ENCODE results near the gene COPE.

Gene COPE

GRCh38 chr19:18896421-18896841, 22.8 kb downstream of the COPE start:
- H3K4me1 ChIP-seq, result peaks cover 2% of the 10 kb centered on the region
- H3K9ac ChIP-seq, result no peak overlapping the region
- H3K79me2 ChIP-seq, result no peaks in the 10 kb centered on the region
- H3K4me2 ChIP-seq (ENCODE audit: low read length), result no peak overlapping the region
- no peak overlapping the region for H2AFZ ChIP-seq
- H3K36me3 ChIP-seq (ENCODE audit: control insufficient read depth, insufficient read depth, low read length), result no peaks in the 10 kb centered on the region
- no peak overlapping the region for H3K27ac ChIP-seq
- no peak for TF ChIP-seq CTCF (IDR thresholded peaks at IDR 0.05)
- H3K4me3 ChIP-seq (ENCODE audit: low read depth, low read length), result peak overlapping the region; percentile 11
- H3K9me3 ChIP-seq (ENCODE audit: control insufficient read depth, low read length), result no peaks in the 10 kb centered on the region
- H3K27me3 ChIP-seq (ENCODE audit: control insufficient read depth, insufficient read depth, low read length), result no peaks in the 10 kb centered on the region

GRCh38 chr19:18895824-18896341, 23.3 kb downstream of the COPE start, which contains the start of gene CERS1:
CERS1 (minus strand) TSS chr19:18896158; CDS start chr19:18896072, 86 bp downstream.
- peak within 1 kb of the TSS; percentile 77 for H2AFZ ChIP-seq
- no peaks in the 10 kb centered on the region for H3K9me3 ChIP-seq (ENCODE audit: control insufficient read depth, low read length)
- no peak within 1 kb of the TSS for H3K9ac ChIP-seq
- H3K27ac ChIP-seq, result no peak within 1 kb of the TSS
- no peaks in the 10 kb centered on the region for H3K36me3 ChIP-seq (ENCODE audit: control insufficient read depth, insufficient read depth, low read length)
- no peaks in the 10 kb centered on the region for H3K79me2 ChIP-seq
- H3K27me3 ChIP-seq (ENCODE audit: control insufficient read depth, insufficient read depth, low read length), result no peaks in the 10 kb centered on the region
- no peak for TF ChIP-seq CTCF (IDR thresholded peaks at IDR 0.05)
- H3K4me1 ChIP-seq, result peaks cover 2% of the 10 kb centered on the region
- H3K4me3 ChIP-seq (ENCODE audit: low read depth, low read length), result peak within 1 kb of the TSS; percentile 46
- H3K4me2 ChIP-seq (ENCODE audit: low read length), result peak within 1 kb of the TSS; percentile 72

GRCh38 chr19:18895038-18895823, 24.0 kb downstream of the COPE start:
- Histone ChIP-seq H3K4me3 (ENCODE audit: low read depth, low read length) (peak overlapping the region; percentile 46), H3K9me3 (ENCODE audit: control insufficient read depth, low read length) (no peaks in the 10 kb centered on the region), H3K9ac (no peak overlapping the region), H3K79me2 (no peaks in the 10 kb centered on the region), H3K4me2 (ENCODE audit: low read length) (peak overlapping the region; percentile 72), H3K27ac (no peak overlapping the region), H3K36me3 (ENCODE audit: control insufficient read depth, insufficient read depth, low read length) (no peaks in the 10 kb centered on the region), H3K27me3 (ENCODE audit: control insufficient read depth, insufficient read depth, low read length) (no peaks in the 10 kb centered on the region), H3K4me1 (peaks cover 2% of the 10 kb centered on the region), H2AFZ (peak overlapping the region; percentile 77)
- TF ChIP-seq CTCF (IDR thresholded peaks at IDR 0.05), result no peak

GRCh38 chr19:18894254-18895037, 24.7 kb downstream of the COPE start:
- H3K4me2 ChIP-seq (ENCODE audit: low read length), result peak overlapping the region; percentile 72
- H3K27me3 ChIP-seq (ENCODE audit: control insufficient read depth, insufficient read depth, low read length), result no peaks in the 10 kb centered on the region
- peaks cover 2% of the 10 kb centered on the region for H3K4me1 ChIP-seq
- no peak overlapping the region for H3K27ac ChIP-seq
- peak overlapping the region; percentile 46 for H3K4me3 ChIP-seq (ENCODE audit: low read depth, low read length)
- H3K9me3 ChIP-seq (ENCODE audit: control insufficient read depth, low read length), result no peaks in the 10 kb centered on the region
- TF ChIP-seq CTCF (IDR thresholded peaks at IDR 0.05), result no peak
- H2AFZ ChIP-seq, result peak overlapping the region; percentile 77
- H3K9ac ChIP-seq, result no peak overlapping the region
- no peaks in the 10 kb centered on the region for H3K36me3 ChIP-seq (ENCODE audit: control insufficient read depth, insufficient read depth, low read length)
- H3K79me2 ChIP-seq, result no peaks in the 10 kb centered on the region
